ENCODE data around the gene VAPA. TPM values are rescaled to one million over a fixed set of nuclear protein-coding genes. Genes with fewer than 3 reads are reported as not detected.

The VAPA gene
- total RNA-seq, 1 donor from 2014 or later = 208 TPM

DNA sequence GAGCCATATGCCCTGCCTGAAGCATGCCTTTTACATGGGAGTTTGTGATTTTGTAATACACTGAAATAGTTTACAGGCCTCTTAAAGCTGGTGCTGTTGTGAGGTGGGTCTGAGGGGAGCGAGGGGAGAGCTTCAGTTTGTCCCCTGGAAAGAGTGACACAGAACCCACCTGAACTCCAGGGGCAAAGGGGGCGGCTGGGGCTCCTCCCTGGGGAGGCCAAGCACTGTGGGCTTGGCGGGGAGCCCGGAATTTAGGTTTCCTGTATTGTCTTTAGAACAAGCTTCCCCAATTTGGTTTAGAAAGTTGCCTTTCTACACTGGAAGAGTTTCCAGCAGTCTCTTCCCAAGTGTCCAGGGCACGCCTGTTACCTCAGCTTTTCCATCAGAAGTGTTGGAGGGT is 75.7 kb downstream of the VAPA start:
- Histone ChIP-seq H3K36me3 (no peaks in the 10 kb centered on the region), H3K27ac (replicated peaks) (no peak overlapping the region), H3K9me3 (replicated peaks) (no peaks in the 10 kb centered on the region), H3K4me3 (no peak overlapping the region), H3K4me1 (peaks cover 26% of the 10 kb centered on the region), H3K27me3 (ENCODE audit: low read depth) (no peaks in the 10 kb centered on the region)
- DNase-seq = no peak
- TF ChIP-seq, protein P1, sequence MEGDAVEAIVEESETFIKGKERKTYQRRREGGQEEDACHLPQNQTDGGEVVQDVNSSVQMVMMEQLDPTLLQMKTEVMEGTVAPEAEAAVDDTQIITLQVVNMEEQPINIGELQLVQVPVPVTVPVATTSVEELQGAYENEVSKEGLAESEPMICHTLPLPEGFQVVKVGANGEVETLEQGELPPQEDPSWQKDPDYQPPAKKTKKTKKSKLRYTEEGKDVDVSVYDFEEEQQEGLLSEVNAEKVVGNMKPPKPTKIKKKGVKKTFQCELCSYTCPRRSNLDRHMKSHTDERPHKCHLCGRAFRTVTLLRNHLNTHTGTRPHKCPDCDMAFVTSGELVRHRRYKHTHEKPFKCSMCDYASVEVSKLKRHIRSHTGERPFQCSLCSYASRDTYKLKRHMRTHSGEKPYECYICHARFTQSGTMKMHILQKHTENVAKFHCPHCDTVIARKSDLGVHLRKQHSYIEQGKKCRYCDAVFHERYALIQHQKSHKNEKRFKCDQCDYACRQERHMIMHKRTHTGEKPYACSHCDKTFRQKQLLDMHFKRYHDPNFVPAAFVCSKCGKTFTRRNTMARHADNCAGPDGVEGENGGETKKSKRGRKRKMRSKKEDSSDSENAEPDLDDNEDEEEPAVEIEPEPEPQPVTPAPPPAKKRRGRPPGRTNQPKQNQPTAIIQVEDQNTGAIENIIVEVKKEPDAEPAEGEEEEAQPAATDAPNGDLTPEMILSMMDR (IDR thresholded peaks at IDR 0.05; ENCODE audit: borderline replicate concordance) = no peak
- intact Hi-C loops (cut with micrococcal nuclease) = no loop called here

DNA sequence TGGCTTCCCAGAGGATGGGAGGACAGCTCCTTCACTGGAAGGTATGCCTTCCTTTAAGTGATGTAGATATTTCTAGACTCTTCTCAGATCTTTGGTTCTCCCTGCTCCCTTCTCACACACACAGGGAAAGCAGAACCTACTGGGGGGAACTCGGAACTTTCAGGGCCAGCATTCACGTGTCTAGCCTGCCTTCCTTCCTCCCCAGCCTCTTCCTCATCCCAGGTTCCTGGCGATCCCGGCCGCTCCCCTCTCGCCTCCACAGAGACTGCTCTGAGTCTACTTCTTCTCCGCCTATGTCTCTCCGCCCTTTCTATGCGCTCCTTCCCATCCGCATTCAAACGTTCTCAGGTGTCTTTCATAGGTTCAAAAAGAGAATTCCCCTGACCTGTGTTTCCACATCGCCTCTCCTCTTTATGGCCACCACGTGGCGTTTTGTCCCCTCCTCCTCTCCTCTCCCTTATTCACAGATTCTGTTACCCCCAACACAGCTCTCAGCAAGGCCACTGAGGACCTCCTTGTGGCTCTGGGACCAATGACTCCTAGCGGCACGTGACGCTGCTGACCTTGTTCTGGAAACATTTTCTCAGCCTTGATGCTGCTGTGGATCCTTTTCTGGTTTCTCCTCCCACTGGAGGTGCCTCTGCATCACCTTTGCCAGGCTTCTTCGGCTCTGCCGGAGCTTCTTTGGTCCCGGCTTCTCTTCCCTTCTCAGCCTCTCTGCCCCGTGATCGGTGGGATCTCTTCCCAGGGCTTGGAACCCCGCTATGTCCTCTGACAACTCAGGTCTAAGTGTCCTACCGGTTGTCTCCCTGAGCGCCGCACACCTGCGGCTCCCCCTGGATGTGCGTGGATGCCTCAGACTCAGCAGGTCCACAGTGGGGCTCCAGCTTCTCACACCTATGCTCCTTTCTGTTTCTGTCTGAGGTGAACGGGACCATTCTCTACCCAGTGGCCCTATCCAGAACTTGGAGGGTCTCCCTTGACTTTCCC is 77.5 kb downstream of the VAPA start:
- TF ChIP-seq, protein P1 (IDR thresholded peaks at IDR 0.05; ENCODE audit: borderline replicate concordance) = no peak
- no peaks in the 10 kb centered on the region for H3K27me3 ChIP-seq (ENCODE audit: low read depth)
- peaks cover 35% of the 10 kb centered on the region for H3K4me1 ChIP-seq
- H3K27ac ChIP-seq (replicated peaks) = no peak overlapping the region
- intact Hi-C loops (cut with micrococcal nuclease) = no loop called here
- H3K9me3 ChIP-seq (replicated peaks) = no peaks in the 10 kb centered on the region
- DNase-seq = no peak
- H3K36me3 ChIP-seq = no peaks in the 10 kb centered on the region
- H3K4me3 ChIP-seq = no peak overlapping the region

DNA sequence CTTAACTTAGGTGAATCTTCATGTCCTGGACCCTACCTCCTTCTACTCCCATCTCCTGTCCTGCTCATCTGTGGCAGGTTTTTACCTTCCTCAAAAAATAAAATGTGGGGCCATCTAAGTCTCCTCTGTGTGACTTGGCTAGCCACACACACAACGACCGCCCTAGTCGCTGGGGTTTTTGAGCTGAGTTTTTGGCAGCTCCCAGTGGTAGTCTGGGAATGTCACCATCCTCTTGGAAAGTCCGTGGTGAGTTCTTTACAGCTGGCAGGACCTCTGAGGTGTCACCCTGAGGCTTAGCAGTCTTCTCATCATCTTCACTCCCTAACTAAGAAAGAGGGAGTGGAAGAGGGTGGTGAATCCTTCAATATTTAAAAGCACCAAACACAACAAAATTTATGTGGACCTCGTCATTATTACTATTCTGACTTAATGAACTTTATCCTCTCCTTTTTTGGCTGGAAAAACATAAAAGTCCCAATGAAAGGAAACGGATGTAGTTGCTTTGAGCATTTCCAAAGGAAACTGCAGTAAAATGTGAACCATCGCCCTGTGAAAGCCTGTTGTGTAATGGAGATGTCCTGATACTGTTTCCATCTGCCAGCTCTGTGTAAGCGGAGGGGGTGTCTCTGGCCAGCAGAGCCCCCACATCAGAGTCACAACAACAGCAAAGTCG is 78.6 kb downstream of the VAPA start:
- intact Hi-C loops (cut with micrococcal nuclease) = no loop called here
- TF ChIP-seq, protein P1 (IDR thresholded peaks at IDR 0.05; ENCODE audit: borderline replicate concordance) = no peak
- no peaks in the 10 kb centered on the region for H3K27me3 ChIP-seq (ENCODE audit: low read depth)
- peaks cover 35% of the 10 kb centered on the region for H3K4me1 ChIP-seq
- no peak for DNase-seq
- H3K9me3 ChIP-seq (replicated peaks) = no peaks in the 10 kb centered on the region
- H3K27ac ChIP-seq (replicated peaks) = peak overlapping the region; percentile 55
- H3K4me3 ChIP-seq = no peak overlapping the region
- H3K36me3 ChIP-seq = no peaks in the 10 kb centered on the region

DNA sequence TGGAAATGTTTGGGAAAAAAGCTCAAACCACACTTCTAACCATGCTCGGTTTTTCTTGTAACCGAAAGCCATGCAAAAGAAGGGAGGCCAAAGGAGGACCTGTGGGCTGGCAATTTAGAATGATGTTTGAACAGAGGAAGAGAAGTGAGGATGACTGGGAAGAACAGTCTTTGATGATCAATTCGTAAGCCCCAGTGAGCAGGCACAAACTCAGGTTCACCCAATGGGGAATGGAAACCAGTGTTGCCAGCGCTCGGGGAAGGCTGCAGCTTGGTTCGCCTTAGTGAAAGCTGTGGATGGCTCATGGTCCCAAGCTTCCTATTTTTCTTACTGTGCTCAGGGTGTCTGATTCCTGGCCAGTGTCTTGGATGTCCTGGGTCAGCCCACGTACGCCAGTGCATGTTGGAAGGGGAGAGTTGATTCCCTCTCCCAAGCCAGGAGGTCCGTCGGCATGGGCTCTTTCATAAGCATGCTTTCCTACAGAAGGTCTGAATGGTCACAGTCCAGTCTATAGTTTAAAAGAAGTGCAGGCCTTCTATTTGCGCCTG is 79.2 kb downstream of the VAPA start:
- Histone ChIP-seq H3K4me1 (peaks cover 29% of the 10 kb centered on the region), H3K9me3 (replicated peaks) (peaks cover 4% of the 10 kb centered on the region), H3K4me3 (no peak overlapping the region), H3K27me3 (ENCODE audit: low read depth) (no peaks in the 10 kb centered on the region), H3K27ac (replicated peaks) (peak overlapping the region; percentile 55), H3K36me3 (no peaks in the 10 kb centered on the region)
- DNase-seq = no peak
- TF ChIP-seq, protein P1 (IDR thresholded peaks at IDR 0.05; ENCODE audit: borderline replicate concordance) = no peak
- intact Hi-C loops (cut with micrococcal nuclease) = no loop called here

DNA sequence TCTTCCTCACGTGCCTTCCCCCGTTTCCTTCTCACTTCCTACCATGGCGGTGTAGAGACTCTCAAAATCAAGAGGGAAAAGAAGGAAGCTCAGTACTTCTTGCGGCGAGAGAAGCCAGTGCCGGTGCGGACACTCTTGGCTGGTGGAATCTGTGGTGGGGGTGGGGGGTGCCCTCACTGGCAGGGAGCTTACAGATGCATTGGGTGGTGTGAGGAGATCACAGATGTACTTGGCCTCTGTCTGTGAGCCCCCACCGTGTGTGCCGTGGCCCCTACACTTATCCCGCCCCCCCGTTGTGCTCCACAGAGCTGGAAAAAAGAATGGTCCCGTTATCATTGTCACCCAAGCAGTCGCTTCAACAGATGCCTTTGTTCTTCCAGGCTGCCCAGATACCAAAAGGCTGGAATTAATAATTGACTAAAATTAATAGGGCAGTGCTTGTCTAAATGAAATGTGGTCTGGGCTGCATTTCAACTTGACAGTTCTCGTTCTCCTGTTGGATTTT is 79.8 kb downstream of the VAPA start:
- TF ChIP-seq, protein P1 (IDR thresholded peaks at IDR 0.05; ENCODE audit: borderline replicate concordance) = no peak
- no peaks in the 10 kb centered on the region for H3K27me3 ChIP-seq (ENCODE audit: low read depth)
- peaks cover 9% of the 10 kb centered on the region for H3K9me3 ChIP-seq (replicated peaks)
- H3K4me3 ChIP-seq = no peak overlapping the region
- H3K36me3 ChIP-seq = no peaks in the 10 kb centered on the region
- peaks cover 29% of the 10 kb centered on the region for H3K4me1 ChIP-seq
- DNase-seq = no peak
- intact Hi-C loops (cut with micrococcal nuclease) = no loop called here
- H3K27ac ChIP-seq (replicated peaks) = peak overlapping the region; percentile 55
